ENCODE measurements around the gene SLC38A3. TPM values are rescaled to one million over a fixed set of nuclear protein-coding genes. Genes with fewer than 3 reads are reported as not detected.

SLC38A3 gene
- total RNA-seq, 2 experiments from 2014 or later = 0.22 TPM; not detected in 1

GRCh38 chr3:50258979-50259378 is 53.9 kb downstream of the SLC38A3 start:
- peaks cover 23% of the 10 kb centered on the region for H3K36me3 Mint-ChIP-seq (ENCODE audit: low read depth)
- no peak for ATAC-seq
- peaks cover 5% of the 10 kb centered on the region for H3K4me1 Mint-ChIP-seq (ENCODE audit: low read depth)
- CTCF ChIA-PET = interaction anchor here (0.6 to 11.8 kb wide), 13 partner anchors 10 to 692 kb away, joined by 3 to 97 read pairs (median 8); partner anchors contain the start of genes IFRD2 and SEMA3B
- H3K9me3 Mint-ChIP-seq = no peaks in the 10 kb centered on the region
- DNase-seq = no peak
- intact Hi-C loops (cut with micrococcal nuclease) = no loop called here
- no peak overlapping the region for H3K4me3 Mint-ChIP-seq
- no peak for TF ChIP-seq CTCF (IDR thresholded peaks at IDR 0.05)
- POLR2A ChIA-PET = interaction anchor here (1.0 to 3.1 kb wide), 6 partner anchors 9 to 64 kb away, joined by 3 to 21 read pairs (median 4); partner anchors contain the start of gene SEMA3B
- no peaks in the 10 kb centered on the region for H3K27me3 Mint-ChIP-seq
- H3K27ac Mint-ChIP-seq = no peak overlapping the region

DNA sequence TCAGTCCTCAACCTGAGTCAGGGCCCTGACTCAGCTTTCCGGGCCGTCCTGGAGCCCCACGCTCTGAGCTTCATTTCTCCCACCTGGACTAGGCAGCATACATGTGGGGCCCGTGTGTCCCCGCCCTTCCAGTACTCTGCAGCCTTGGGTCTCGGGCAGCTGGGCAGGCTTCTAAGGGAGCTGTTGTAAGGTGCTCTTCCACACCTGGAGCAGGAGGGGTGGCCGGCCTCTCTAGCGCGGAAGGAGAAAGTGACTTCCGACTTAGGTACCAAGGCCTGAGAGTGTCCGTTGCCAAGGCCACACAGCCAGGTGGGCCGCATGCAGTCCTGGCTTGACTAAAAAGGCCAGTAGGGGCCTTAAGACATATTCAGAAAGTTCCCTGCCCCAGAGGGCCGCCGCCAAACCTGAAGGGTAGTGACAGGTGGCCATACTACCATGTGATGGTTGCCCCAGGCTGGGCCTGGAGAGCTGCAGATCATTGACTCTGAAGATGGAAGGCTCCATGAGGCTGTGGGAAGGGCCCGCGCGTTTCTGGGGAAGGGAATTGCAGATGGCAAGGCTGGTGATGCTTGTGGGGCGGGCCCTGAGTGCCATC is 54.5 kb downstream of the SLC38A3 start:
- Mint-ChIP-seq H3K36me3 (ENCODE audit: low read depth) (peaks cover 23% of the 10 kb centered on the region), H3K9me3 (no peaks in the 10 kb centered on the region), H3K27me3 (no peaks in the 10 kb centered on the region), H3K4me1 (ENCODE audit: low read depth) (peaks cover 5% of the 10 kb centered on the region), H3K27ac (peak overlapping the region; percentile 78), H3K4me3 (peak overlapping the region; percentile 61)
- ChIA-PET POLR2A (interaction anchor here (1.0 to 3.1 kb wide), 7 partner anchors 10 to 64 kb away, joined by 3 to 21 read pairs (median 4); partner anchors contain the start of gene SEMA3B), CTCF (interaction anchor here (0.8 to 11.8 kb wide), 22 partner anchors 11 to 91 kb away, joined by 3 to 97 read pairs (median 6); partner anchors contain the start of genes CYB561D2, GNAI2, IFRD2 and NPRL2)
- intact Hi-C loops (cut with micrococcal nuclease) = no loop called here
- TF ChIP-seq CTCF (IDR thresholded peaks at IDR 0.05) = no peak
- DNase-seq (no peak), ATAC-seq (peak; percentile 18)

DNA sequence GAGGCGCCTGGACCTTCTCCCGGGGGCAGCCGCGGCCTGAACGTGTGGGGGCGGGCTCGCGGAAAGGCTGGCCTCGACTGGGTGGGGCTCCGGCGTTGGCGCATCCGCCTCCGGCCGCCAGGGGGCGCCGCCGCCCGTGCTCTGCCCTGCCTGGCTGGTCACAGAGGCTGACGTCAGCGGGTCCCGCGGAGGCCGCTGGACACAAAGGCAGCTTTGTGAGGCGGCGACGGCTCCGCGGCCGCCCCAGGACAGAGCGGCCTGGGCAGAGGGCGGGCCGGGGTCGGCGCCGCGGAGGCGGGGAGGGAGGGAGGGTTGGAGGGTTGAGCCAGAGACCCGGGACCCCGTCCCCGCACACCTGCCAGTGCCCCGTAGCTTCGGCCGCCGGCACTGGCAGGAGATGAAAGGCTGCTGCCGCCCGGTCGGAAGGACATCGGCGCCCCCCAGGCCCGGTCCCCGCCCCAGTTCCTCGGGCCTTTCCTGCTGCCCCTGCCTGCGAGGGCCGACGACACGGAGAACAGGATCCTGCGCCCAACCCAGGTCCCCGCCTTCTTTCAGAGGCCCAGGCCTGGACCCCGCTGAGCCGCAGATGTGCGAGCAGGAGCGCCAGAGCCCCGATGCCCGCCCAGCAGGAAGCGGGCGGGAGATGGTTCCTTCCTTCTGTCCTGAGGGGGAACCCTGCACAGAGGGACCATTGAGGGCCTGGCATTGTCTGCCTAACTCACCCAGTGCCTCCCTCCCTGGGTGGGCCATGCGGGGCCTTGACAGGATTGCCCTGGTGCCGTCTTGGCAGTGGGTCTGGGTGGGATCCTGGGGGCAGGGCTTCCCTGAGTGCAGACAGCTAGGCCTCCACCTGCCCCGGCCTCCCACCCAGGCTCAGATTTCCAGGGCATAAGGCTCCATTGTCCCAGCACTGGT is 55.2 kb downstream of the SLC38A3 start:
- DNase-seq (peak; percentile 91), ATAC-seq (peak; percentile 90)
- peak; percentile 99 for TF ChIP-seq CTCF (IDR thresholded peaks at IDR 0.05)
- ChIA-PET POLR2A (interaction anchor here (0.8 to 3.1 kb wide), 7 partner anchors 9 to 65 kb away, joined by 3 to 21 read pairs (median 4); partner anchors contain the start of genes LSMEM2 and SEMA3B), CTCF (interaction anchor here (0.7 to 11.8 kb wide), 23 partner anchors 11 to 91 kb away, joined by 3 to 97 read pairs (median 6); partner anchors contain the start of genes CYB561D2, GNAI2, NPRL2 and RASSF1)
- peaks cover 23% of the 10 kb centered on the region for H3K36me3 Mint-ChIP-seq (ENCODE audit: low read depth)
- peaks cover 4% of the 10 kb centered on the region for H3K4me1 Mint-ChIP-seq (ENCODE audit: low read depth)
- no peaks in the 10 kb centered on the region for H3K27me3 Mint-ChIP-seq
- peak overlapping the region; percentile 78 for H3K27ac Mint-ChIP-seq
- peak overlapping the region; percentile 61 for H3K4me3 Mint-ChIP-seq
- intact Hi-C loops (cut with micrococcal nuclease) = no loop called here
- no peaks in the 10 kb centered on the region for H3K9me3 Mint-ChIP-seq

GRCh38 chr3:50260942-50261441 is 55.9 kb downstream of the SLC38A3 start:
- ATAC-seq (no peak), DNase-seq (no peak)
- H3K36me3 Mint-ChIP-seq (ENCODE audit: low read depth) = peaks cover 22% of the 10 kb centered on the region
- H3K27ac Mint-ChIP-seq = peak overlapping the region; percentile 57
- no peaks in the 10 kb centered on the region for H3K9me3 Mint-ChIP-seq
- H3K27me3 Mint-ChIP-seq = peaks cover 2% of the 10 kb centered on the region
- ChIA-PET CTCF (interaction anchor here (0.8 to 11.8 kb wide), 8 partner anchors 12 to 69 kb away, joined by 3 to 97 read pairs (median 6); partner anchors contain the start of gene GNAI2), POLR2A (interaction anchor here (0.5 to 2.2 kb wide), 6 partner anchors 12 to 37 kb away, joined by 3 to 14 read pairs (median 4); partner anchors contain the start of gene LSMEM2)
- H3K4me1 Mint-ChIP-seq (ENCODE audit: low read depth) = peaks cover 4% of the 10 kb centered on the region
- TF ChIP-seq CTCF (IDR thresholded peaks at IDR 0.05) = no peak
- H3K4me3 Mint-ChIP-seq = peak overlapping the region; percentile 61
- intact Hi-C loops (cut with micrococcal nuclease) = no loop called here

Measured in activated CD8-positive, alpha-beta T cell treated with anti-CD3 and anti-CD28 coated beads for 36 hours (primary cell).